ACC112 (cell line): ENCODE results near the gene CAMTA1.

Experiments
- H2AFZ ChIP-seq: fragments of 200-600 bp; sonication (generic); one replicate; pipeline ENCODE4 v1.6.0; 2017; ENCODE audit warnings: antibody characterized with exemption, low read length; ENCODE audit not compliant: unreplicated experiment
- H3K27ac ChIP-seq: fragments of 200-600 bp; sonication (generic); 2 replicates; pipeline ENCODE4 v1.5.1; 2014; ENCODE audit warnings: low read depth, mild to moderate bottlenecking, antibody characterized with exemption, low read length, moderate library complexity
- H3K27me3 ChIP-seq: fragments of 200-600 bp; sonication (generic); 2 replicates; pipeline ENCODE4 v1.6.1; 2014; ENCODE audit warnings: mild to moderate bottlenecking, antibody characterized with exemption, low read length, moderate library complexity, mixed read lengths; ENCODE audit not compliant: insufficient read depth
- H3K36me3 ChIP-seq: fragments of 200-600 bp; sonication (generic); 2 replicates; pipeline ENCODE4 v1.6.1; 2016; ENCODE audit warnings: mild to moderate bottlenecking, antibody characterized with exemption, low read length, moderate library complexity, mixed read lengths; ENCODE audit not compliant: insufficient read depth
- H3K4me1 ChIP-seq: fragments of 200-600 bp; sonication (generic); one replicate; pipeline ENCODE4 v1.6.1; 2016; ENCODE audit warnings: low read length, mixed read lengths; ENCODE audit not compliant: insufficient read depth, unreplicated experiment, control insufficient read depth
- H3K4me3 ChIP-seq: fragments of 200-600 bp; sonication (generic); 2 replicates; pipeline ENCODE4 v1.5.1; 2014; ENCODE audit warnings: mild to moderate bottlenecking, low read depth, low read length
- H3K79me2 ChIP-seq: fragments of 200-600 bp; sonication (generic); one replicate; pipeline ENCODE4 v1.6.0; 2016; ENCODE audit warnings: low read length; ENCODE audit not compliant: control insufficient read depth, unreplicated experiment, insufficient read depth

CAMTA1 gene

GRCh38 chr1:7350804-7351203 lies 565.5 kb downstream of the CAMTA1 start:
- Histone ChIP-seq H3K27me3 (peaks cover 5% of the 10 kb centered on the region; the same call in 1 of the 2 replicates), H3K79me2 (no peaks in the 10 kb centered on the region), H3K36me3 (no peaks in the 10 kb centered on the region), H3K27ac (no peak overlapping the region), H3K4me1 (no peaks in the 10 kb centered on the region), H2AFZ (no peak overlapping the region), H3K4me3 (no peak overlapping the region)

DNA sequence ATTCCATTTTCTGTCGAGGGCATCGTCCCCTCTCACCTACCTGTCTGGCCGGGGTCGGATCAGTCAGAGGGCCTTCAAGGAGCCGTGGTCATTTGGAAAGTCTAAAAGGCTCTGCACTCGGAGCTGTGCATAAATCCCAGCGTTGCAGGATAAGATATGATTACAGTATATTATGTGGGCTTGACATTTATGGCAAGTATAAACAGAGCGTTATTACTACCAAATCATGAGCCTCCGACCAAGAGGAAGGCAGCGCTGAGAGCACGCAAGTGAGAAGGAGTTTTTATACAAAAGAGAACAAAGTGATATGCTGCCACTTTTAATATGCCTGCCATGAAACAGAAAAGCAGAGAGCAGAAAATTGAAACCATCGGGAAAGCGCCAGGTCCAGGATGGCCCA lies 566.4 kb downstream of the CAMTA1 start:
- Histone ChIP-seq H2AFZ (no peak overlapping the region), H3K27ac (no peak overlapping the region), H3K27me3 (peaks cover 10% of the 10 kb centered on the region; the same call in 1 of the 2 replicates), H3K4me1 (no peaks in the 10 kb centered on the region), H3K36me3 (no peaks in the 10 kb centered on the region), H3K4me3 (no peak overlapping the region), H3K79me2 (no peaks in the 10 kb centered on the region)

- H3K36me3 ChIP-seq: no peaks in the 10 kb centered on the region
- H3K27ac ChIP-seq: no peak overlapping the region
- H2AFZ ChIP-seq: no peak overlapping the region
These were observed 567.1 kb downstream of the CAMTA1 start for GRCh38 chr1:7352364-7352763.

DNA sequence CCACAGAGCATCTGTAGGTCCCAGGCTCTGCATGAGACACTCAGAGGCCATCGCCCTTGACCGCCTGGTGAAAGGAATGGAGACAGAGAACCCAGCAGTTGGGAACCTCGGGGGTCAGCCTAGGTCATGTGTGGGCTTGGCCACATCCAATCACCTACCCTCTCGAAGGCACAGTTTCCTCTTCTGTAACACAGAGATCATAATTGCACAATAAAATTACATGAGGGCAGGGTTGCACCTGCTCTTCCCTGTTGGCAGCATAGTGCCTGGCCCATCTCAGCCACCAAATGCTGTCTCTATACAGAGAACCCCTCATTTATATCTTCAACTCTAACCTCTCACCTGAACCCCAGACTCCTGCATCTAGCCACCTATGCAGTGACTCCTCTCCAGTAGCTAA lies 567.7 kb downstream of the CAMTA1 start:
- H3K4me3 ChIP-seq: no peak overlapping the region
- H3K79me2 ChIP-seq: no peaks in the 10 kb centered on the region
- H3K36me3 ChIP-seq: no peaks in the 10 kb centered on the region
- H2AFZ ChIP-seq: no peak overlapping the region
- no peak overlapping the region for H3K27ac ChIP-seq
- H3K27me3 ChIP-seq: peaks cover 10% of the 10 kb centered on the region; the same call in 1 of the 2 replicates
- no peaks in the 10 kb centered on the region for H3K4me1 ChIP-seq

More at GRCh38 chr1:7352364-7352763, 567.1 kb downstream of the CAMTA1 start:
- no peaks in the 10 kb centered on the region for H3K79me2 ChIP-seq
- no peak overlapping the region for H3K4me3 ChIP-seq
- H3K27me3 ChIP-seq: peaks cover 10% of the 10 kb centered on the region; the same call in 1 of the 2 replicates
- H3K4me1 ChIP-seq: no peaks in the 10 kb centered on the region

DNA sequence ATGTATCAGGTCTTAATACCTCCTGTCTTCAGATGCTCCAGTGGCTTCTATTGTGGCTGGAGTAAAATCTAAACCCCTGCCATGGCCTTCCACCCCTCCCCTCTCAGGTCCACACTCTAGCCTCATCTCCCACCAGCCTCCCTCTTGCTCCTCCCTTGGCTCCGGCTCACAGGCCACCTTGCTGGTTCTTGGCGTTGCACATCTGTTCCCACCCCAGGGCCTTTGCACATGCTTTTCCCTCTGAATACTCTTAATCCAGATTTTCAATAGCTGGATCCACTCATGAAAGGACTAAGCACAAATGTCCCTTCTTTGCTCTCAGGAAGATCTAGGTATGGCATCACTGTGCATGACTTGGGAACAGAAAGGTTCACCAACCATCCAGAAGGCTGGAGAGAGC lies 570.4 kb downstream of the CAMTA1 start:
- no peak overlapping the region for H2AFZ ChIP-seq
- H3K4me3 ChIP-seq: no peak overlapping the region
- no peaks in the 10 kb centered on the region for H3K36me3 ChIP-seq
- H3K4me1 ChIP-seq: no peaks in the 10 kb centered on the region
- H3K79me2 ChIP-seq: no peaks in the 10 kb centered on the region
- H3K27me3 ChIP-seq: peaks cover 34% of the 10 kb centered on the region
- H3K27ac ChIP-seq: no peak overlapping the region

DNA sequence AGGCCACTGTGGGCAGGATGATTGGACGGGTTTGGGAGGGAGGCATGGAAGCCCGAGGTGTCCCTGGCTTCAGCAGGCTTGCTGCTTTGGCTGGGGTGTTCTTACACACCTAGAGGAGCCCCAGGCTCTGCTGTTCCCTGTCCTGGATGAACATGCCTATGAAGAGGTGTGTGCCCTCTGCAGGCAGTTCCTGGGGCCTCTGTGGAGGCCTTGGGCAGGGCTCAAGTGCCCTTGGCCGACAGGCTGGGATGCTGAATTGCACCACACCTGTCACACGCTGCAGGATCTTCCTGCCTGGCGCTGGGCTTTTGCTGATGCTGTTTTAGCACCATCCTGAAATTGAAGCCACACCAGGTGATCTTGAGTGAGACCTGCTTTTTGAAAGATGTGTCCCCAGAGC lies 570.8 kb downstream of the CAMTA1 start:
- H2AFZ ChIP-seq: no peak overlapping the region
- H3K79me2 ChIP-seq: no peaks in the 10 kb centered on the region
- H3K27me3 ChIP-seq: peaks cover 38% of the 10 kb centered on the region
- H3K4me1 ChIP-seq: no peaks in the 10 kb centered on the region
- H3K27ac ChIP-seq: no peak overlapping the region
- H3K4me3 ChIP-seq: no peak overlapping the region
- no peaks in the 10 kb centered on the region for H3K36me3 ChIP-seq

DNA sequence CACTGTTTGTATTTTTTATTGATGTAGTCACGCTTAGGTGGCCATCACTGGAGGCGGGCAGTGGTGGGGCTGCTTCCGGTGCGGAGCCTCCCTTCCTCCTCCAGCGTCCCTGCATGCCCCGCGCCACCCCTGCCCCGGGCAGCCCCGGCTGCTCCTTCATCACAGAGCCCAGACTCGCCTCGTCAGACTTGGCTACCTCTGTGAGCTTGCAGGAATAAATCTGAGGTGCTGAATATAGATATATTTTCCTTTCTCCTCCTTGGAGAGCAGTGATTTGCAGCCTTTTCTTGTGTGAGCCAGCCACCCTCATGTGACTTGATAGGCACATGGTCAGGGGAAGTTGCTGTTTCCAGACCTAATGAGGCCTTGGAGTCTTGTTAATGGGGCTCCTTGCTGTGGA lies 573.2 kb downstream of the CAMTA1 start:
- Histone ChIP-seq H3K27me3 (peaks cover 62% of the 10 kb centered on the region), H2AFZ (no peak overlapping the region), H3K36me3 (no peaks in the 10 kb centered on the region), H3K27ac (no peak overlapping the region), H3K4me3 (no peak overlapping the region), H3K79me2 (no peaks in the 10 kb centered on the region), H3K4me1 (no peaks in the 10 kb centered on the region)

DNA sequence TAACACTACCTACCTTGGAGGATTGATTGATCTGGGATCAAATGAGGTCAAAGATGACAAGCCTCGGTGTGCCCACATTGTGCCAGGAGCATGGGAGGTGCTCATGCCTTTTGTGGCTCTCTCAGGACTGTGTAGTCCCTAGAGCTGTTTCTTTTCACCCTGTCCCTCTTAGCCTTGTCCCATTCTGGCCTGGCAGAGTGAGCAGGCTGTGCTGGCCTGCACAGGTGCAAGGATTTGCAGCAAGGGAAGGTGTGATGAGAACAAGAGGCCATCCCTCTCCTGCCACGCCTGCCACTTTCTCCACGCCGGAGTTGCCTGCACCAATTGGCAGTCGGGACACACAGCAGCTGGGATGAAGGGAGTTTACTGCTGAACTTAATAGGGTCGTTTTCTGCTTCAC lies 575.3 kb downstream of the CAMTA1 start:
- no peaks in the 10 kb centered on the region for H3K79me2 ChIP-seq
- no peaks in the 10 kb centered on the region for H3K4me1 ChIP-seq
- H2AFZ ChIP-seq: no peak overlapping the region
- no peaks in the 10 kb centered on the region for H3K36me3 ChIP-seq
- H3K27ac ChIP-seq: no peak overlapping the region
- peaks cover 73% of the 10 kb centered on the region for H3K27me3 ChIP-seq
- H3K4me3 ChIP-seq: no peak overlapping the region

DNA sequence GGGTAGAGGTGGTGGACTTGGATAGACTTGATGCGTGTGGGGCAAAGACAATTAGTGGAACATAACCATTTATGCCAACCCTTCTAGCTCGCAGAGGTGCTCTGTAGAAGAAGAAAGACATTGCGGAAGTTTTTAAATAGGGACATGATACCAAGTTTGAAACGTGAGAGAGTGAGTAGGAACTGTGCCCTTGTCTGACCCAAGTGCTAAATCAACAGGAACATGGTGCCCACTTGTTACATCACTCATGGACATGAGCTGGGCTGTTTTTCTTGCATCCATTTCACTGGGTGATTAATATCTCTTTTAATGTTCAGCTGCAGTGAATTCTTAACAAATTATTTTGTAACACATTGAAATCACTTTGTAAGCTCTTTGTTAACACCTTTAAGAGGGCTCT lies 577.7 kb downstream of the CAMTA1 start:
- Histone ChIP-seq H3K79me2 (no peaks in the 10 kb centered on the region), H3K27ac (no peak overlapping the region), H2AFZ (no peak overlapping the region), H3K36me3 (no peaks in the 10 kb centered on the region), H3K4me3 (no peak overlapping the region), H3K27me3 (peaks cover 65% of the 10 kb centered on the region), H3K4me1 (no peaks in the 10 kb centered on the region)

- Histone ChIP-seq H3K36me3 (no peaks in the 10 kb centered on the region), H2AFZ (no peak overlapping the region), H3K79me2 (no peaks in the 10 kb centered on the region), H3K27me3 (peaks cover 60% of the 10 kb centered on the region), H3K4me3 (no peak overlapping the region), H3K4me1 (no peaks in the 10 kb centered on the region), H3K27ac (no peak overlapping the region)
These were observed 578.2 kb downstream of the CAMTA1 start for GRCh38 chr1:7363450-7363849.

DNA sequence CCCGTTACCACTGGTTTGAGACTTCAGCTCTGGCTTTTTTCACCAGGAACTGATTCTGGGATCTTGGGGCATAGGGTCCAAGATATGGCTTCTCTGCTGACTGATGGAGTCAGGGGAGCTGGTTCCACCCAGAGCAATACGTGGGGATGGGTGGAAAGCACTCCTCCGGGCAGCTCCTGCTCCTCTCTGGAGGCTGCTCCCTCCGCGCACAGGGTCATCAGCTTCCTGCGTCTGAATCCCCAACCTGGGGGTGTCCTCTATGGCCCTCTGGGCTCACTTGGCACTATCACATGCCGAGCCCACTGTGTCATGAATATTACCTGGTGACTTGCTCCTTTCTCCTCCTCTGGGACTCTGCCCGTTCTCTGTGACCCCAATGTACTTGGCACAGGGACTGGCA lies 580.5 kb downstream of the CAMTA1 start:
- no peaks in the 10 kb centered on the region for H3K79me2 ChIP-seq
- H3K27ac ChIP-seq: no peak overlapping the region
- no peaks in the 10 kb centered on the region for H3K4me1 ChIP-seq
- no peak overlapping the region for H2AFZ ChIP-seq
- no peaks in the 10 kb centered on the region for H3K36me3 ChIP-seq
- peaks cover 41% of the 10 kb centered on the region for H3K27me3 ChIP-seq
- H3K4me3 ChIP-seq: no peak overlapping the region
